Endothelial cell of umbilical vein (primary cell): ENCODE results near the gene XPNPEP1. TPM values are rescaled to one million over a fixed set of nuclear protein-coding genes. Genes with fewer than 3 reads are reported as not detected.

Experiments
- BruUV-seq: library from RNA; stranded (reverse); fragments of 400-500 nt; replicated peaks from 2 replicates; lab custom pipeline; 2021; lab: Mats Ljungman, UMichigan
- CTCF ChIA-PET: fragments of 300-600, 350-600 bp; sonication (Branson Sonifier 250); formaldehyde crosslinking; loops from one replicate; lab custom pipeline; 2021; ENCODE audit warnings: antibody characterized with exemption, inconsistent platforms; lab: Charles Lee
- POLR2A ChIA-PET: fragments of 300-600, 350-600 bp; sonication (Branson Sonifier 250); formaldehyde crosslinking; loops from one replicate; lab custom pipeline; 2021; ENCODE audit warnings: antibody characterized with exemption, inconsistent platforms; lab: Charles Lee
- DNase-seq: peaks from one replicate; pipeline ENCODE4 v3.0.0-alpha.2; 2011; ENCODE audit warnings: low read depth, low spot score
- FAIRE-seq: peaks from 2 replicates; lab custom pipeline; 2011; peaks lifted over from hg19 to GRCh38; lab: Jason Lieb, UNC
- H2AFZ ChIP-seq: 2 replicates; pipeline ENCODE4 v1.6.0; 2012; ENCODE audit warnings: low read depth, low read length, control low read depth, inconsistent platforms
- H3K27ac ChIP-seq: 2 replicates; pipeline ENCODE4 v1.5.1; 2011; ENCODE audit warnings: low read depth, mild to moderate bottlenecking, control low read depth, low read length, moderate library complexity; ENCODE audit not compliant: insufficient read depth
- H3K27me3 ChIP-seq, 2 experiments: 2 replicates each; pipeline versions ENCODE4 v1.6.0 to v1.6.1; 2011; ENCODE audit warnings: low read length in 2 of 2, mixed read lengths in 1 of 2; ENCODE audit not compliant: control insufficient read depth in 2 of 2, insufficient read depth in 2 of 2
- H3K36me3 ChIP-seq, 2 experiments: 2 replicates in 1 of 2; 3 replicates in 1 of 2; pipeline ENCODE4 v1.5.1; 2011; ENCODE audit warnings: low read length in 2 of 2, mild to moderate bottlenecking in 1 of 2, moderate library complexity in 1 of 2; ENCODE audit not compliant: control insufficient read depth in 2 of 2, insufficient read depth in 2 of 2; ENCODE audit errors: extremely low read depth in 1 of 2
- H3K4me1 ChIP-seq: 3 replicates; pipeline ENCODE4 v1.5.1; 2011; ENCODE audit warnings: mild to moderate bottlenecking, low read length; ENCODE audit not compliant: control insufficient read depth, insufficient read depth; ENCODE audit errors: extremely low read depth
- H3K4me2 ChIP-seq: 2 replicates; pipeline ENCODE4 v1.6.1; 2011; ENCODE audit warnings: low read length, control low read depth, mixed read lengths; ENCODE audit not compliant: insufficient read depth
- H3K4me3 ChIP-seq, 3 experiments: fragments of 200-600 bp in 1 of 3; sonication (generic), shearing (Covaris generic) in 1 of 3; replicated peaks in 1 of 3; 2 replicates each; pipeline ENCODE4 v1.5.1; 2011 to 2016; ENCODE audit warnings: control low read depth in 3 of 3, low read length in 3 of 3, mild to moderate bottlenecking in 2 of 3, inconsistent platforms in 1 of 3, low read depth in 1 of 3, moderate library complexity in 1 of 3; ENCODE audit not compliant: insufficient read depth in 1 of 3
- H3K79me2 ChIP-seq: 2 replicates; pipeline ENCODE4 v1.6.0; 2012; ENCODE audit warnings: low read length, inconsistent platforms; ENCODE audit not compliant: control insufficient read depth, insufficient read depth
- H3K9ac ChIP-seq: replicated peaks from 2 replicates; pipeline ENCODE3; 2011; ENCODE audit warnings: low read length, control low read depth; ENCODE audit not compliant: insufficient read depth; ENCODE audit errors: extremely low read depth
- H3K9me1 ChIP-seq: replicated peaks from 3 replicates; pipeline ENCODE4 v1.6.0; 2011; ENCODE audit warnings: mild to moderate bottlenecking, low read length; ENCODE audit not compliant: control insufficient read depth, insufficient read depth; ENCODE audit errors: extremely low read depth
- H3K9me3 ChIP-seq: replicated peaks from 2 replicates; pipeline ENCODE4 v1.5.1; 2012; ENCODE audit warnings: low read length, inconsistent platforms; ENCODE audit not compliant: control insufficient read depth, insufficient read depth
- H4K20me1 ChIP-seq: replicated peaks from 2 replicates; pipeline ENCODE3; 2011; ENCODE audit warnings: mild to moderate bottlenecking, low read length; ENCODE audit not compliant: control insufficient read depth, insufficient read depth; ENCODE audit errors: extremely low read depth
- CTCF ChIP-seq, 2 donors: IDR thresholded peaks; 1 replicate in 1 of 2; 2 replicates in 1 of 2; pipeline ENCODE4 v1.5.1; 2011; ENCODE audit warnings: low read length in 2 of 2, mild to moderate bottlenecking in 2 of 2, moderate library complexity in 2 of 2, control low read depth in 1 of 2, inconsistent platforms in 1 of 2, low read depth in 1 of 2; ENCODE audit not compliant: insufficient read depth in 1 of 2; ENCODE audit errors: extremely low read depth in 1 of 2
- EZH2 ChIP-seq: IDR thresholded peaks from 2 replicates; pipeline ENCODE4 v1.6.1; 2012; ENCODE audit warnings: borderline replicate concordance, low read depth, mild to moderate bottlenecking, moderate library complexity, low read length, inconsistent platforms; ENCODE audit not compliant: severe bottlenecking
- FOS ChIP-seq: IDR thresholded peaks from 2 replicates; pipeline ENCODE4 v1.6.1; 2011; ENCODE audit warnings: mild to moderate bottlenecking, low read length, moderate library complexity, borderline replicate concordance; ENCODE audit not compliant: insufficient read depth
- GATA2 ChIP-seq: IDR thresholded peaks from 2 replicates; pipeline ENCODE4 v1.7.0; 2011; ENCODE audit warnings: low read depth, mild to moderate bottlenecking, moderate library complexity, mixed read lengths, low read length; ENCODE audit not compliant: insufficient read length, insufficient read depth
- JUN ChIP-seq: IDR thresholded peaks from 2 replicates; pipeline ENCODE4 v1.6.1; 2011; ENCODE audit warnings: borderline replicate concordance, low read depth; ENCODE audit not compliant: insufficient read length, insufficient read depth
- MAX ChIP-seq: IDR thresholded peaks from 2 replicates; pipeline ENCODE4 v1.6.1; 2011; ENCODE audit not compliant: insufficient read depth, insufficient read length
- MYC ChIP-seq: IDR thresholded peaks from one replicate; pipeline ENCODE4 v1.6.1; 2011; ENCODE audit warnings: mild to moderate bottlenecking, low read depth, low read length
- POLR2A ChIP-seq: IDR thresholded peaks from 2 replicates; pipeline ENCODE4 v1.6.1; 2012; ENCODE audit warnings: low read depth, mild to moderate bottlenecking, control low read depth, low read length
- POLR2AphosphoS5 ChIP-seq: IDR thresholded peaks from 2 replicates; pipeline ENCODE4 v1.6.1; 2012; ENCODE audit warnings: low read depth, mild to moderate bottlenecking, control low read depth, low read length, moderate library complexity; ENCODE audit not compliant: insufficient read depth
- dilution Hi-C: fragments of 300-500 bp; cut with MboI; formaldehyde crosslinking; loops from one replicate; pipeline ENCODE4 v1.15.0; 2019; ENCODE audit warnings: low sequenced_read_pairs; ENCODE audit not compliant: extremely low pct_ligation_motif_present
- intact Hi-C: fragments of 100-400 bp; cut with micrococcal nuclease; formaldehyde crosslinking; loops from one replicate; pipeline ENCODE4 v1.10.0; 2022
- polyA plus RNA-seq, 4 experiments: library from polyadenylated mRNA; depleted of rRNA in 3 of 4; stranded (reverse) in 3 of 4; unstranded in 1 of 4; fragments of >200 nt; gene quantifications; 2 replicates each; pipeline versions ENCODE4 v1.2.1 to v1.2.3, GENCODE V29; 2011 to 2012; ENCODE audit warnings: missing spikeins in 1 of 4
- total RNA-seq: library from RNA; stranded (reverse); gene quantifications from 2 replicates; pipeline ENCODE4 v1.2.3, GENCODE V29; 2021

Gene XPNPEP1
- total and polyA plus RNA-seq, 2 donors (not counting 3 experiments of a cell fraction or from before 2014, with no cell fraction given) = 81.1 to 245 TPM

- intact Hi-C loops = no loop called here
- FAIRE-seq = no peak
- DNase-seq = no peak
- Histone ChIP-seq H3K4me1 (peaks cover 10% of the 10 kb centered on the region), H3K4me2 (no peak overlapping the region), H3K27ac (no peak overlapping the region), H3K9ac (no peak overlapping the region), H4K20me1 (no peaks in the 10 kb centered on the region), H3K27me3 (no peaks in the 10 kb centered on the region), H3K4me3 (no peak overlapping the region), H3K79me2 (no peaks in the 10 kb centered on the region), H3K9me1 (no peaks in the 10 kb centered on the region), H2AFZ (no peak overlapping the region), H3K9me3 (no peaks in the 10 kb centered on the region), H3K36me3 (peaks cover 15 to 40% of the 10 kb centered on the region in 2 experiments)
- ChIA-PET POLR2A (no interaction called here), CTCF (interaction anchor here (0.7 to 1.8 kb wide), 4 partner anchors 9 to 257 kb away, joined by 3 to 4 read pairs (median 3); no protein-coding TSS in a partner anchor)
- BruUV-seq = no TSS peak
- dilution Hi-C loops = loop anchor here (25.0 kb wide), 1 partner anchor 406 kb away; no protein-coding TSS in a partner anchor
- TF ChIP-seq POLR2AphosphoS5 (no peak), FOS (no peak), CTCF (IDR thresholded peaks at IDR 0.05; ENCODE audit: extremely low read depth in 1 of 2, insufficient read depth in 1 of 2, low read depth in 1 of 2, low read length in 2 of 2) (no peak), MYC (no peak), JUN (no peak), EZH2 (no peak), POLR2A (no peak), MAX (no peak), GATA2 (no peak)
These were observed 41.6 kb downstream of the XPNPEP1 start for GRCh38 chr10:109881769-109882057.
